ENCODE data around the gene GAPVD1. TPM values are rescaled to one million over a fixed set of nuclear protein-coding genes. Genes with fewer than 3 reads are reported as not detected.

Gene GAPVD1
- total and polyA plus RNA-seq, 10 of the 15 experiments (the other 5 are each of a cell fraction or from before 2014, with no cell fraction given) = 4.3 to 36.6 (median 25.9) TPM

DNA sequence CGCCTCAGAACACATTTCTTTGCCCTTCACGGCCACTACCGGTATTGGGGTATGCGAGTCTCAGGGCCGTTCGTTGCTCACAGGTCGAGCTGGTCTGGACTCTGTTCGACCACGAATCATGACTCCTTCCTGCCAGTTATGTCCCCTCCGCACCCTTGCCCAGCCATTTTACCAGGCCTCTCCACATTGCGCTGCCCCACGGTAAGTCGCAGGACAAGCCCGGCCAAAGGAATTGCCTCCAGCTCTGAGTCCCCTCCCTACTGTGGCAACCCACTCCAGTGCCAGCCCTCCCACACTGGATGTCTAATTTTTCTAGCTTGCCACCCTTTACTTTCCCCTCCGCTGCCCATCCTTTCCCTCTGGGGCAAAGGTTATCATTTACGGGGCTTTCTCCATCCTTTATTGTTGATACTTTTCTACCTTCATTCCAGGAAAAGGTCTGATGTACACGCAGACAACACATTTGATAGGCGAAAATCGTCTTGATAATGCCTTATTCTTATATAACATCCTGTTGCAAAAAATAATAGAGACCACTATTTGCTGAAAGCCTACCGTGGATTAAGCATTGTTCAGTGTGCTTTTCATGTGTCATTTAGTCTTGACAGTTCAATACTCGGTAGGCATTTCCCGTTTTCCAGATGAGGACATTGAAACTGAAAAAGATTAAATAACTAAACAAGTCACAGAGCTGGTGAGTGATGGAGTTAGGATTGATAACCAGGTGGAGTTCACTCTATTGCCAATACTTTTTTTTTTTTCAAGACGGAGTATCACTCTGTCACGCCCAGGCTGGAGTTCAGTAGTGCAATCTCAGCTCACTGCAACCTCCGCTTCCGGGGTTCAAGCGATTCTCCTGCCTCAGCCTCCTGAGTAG, 19.5 kb upstream of the GAPVD1 start (continued):
- peak; percentile 36; the same call in 1 of the 2 replicates for TF ChIP-seq POLR2A (IDR thresholded peaks at IDR 0.05; ENCODE audit: low read depth, low read length)
- no peak for TF ChIP-seq CEBPZ (IDR thresholded peaks at IDR 0.05; ENCODE audit: low read depth, low read length)
- TF ChIP-seq SMC3 (IDR thresholded peaks at IDR 0.05; ENCODE audit: borderline replicate concordance, low read length) = 0 out of 2 replicates have a peak, but pooled peaks have one; percentile 10
- TF ChIP-seq SUPT20H (IDR thresholded peaks at IDR 0.05; ENCODE audit: borderline replicate concordance, control insufficient read depth, low read depth, low read length) = no peak
- no peak for TF ChIP-seq ESRRA (IDR thresholded peaks at IDR 0.05; ENCODE audit: low read length)
- no peak for TF ChIP-seq SREBF1 (IDR thresholded peaks at IDR 0.05; ENCODE audit: low read length)
- TF ChIP-seq STAT3 (IDR thresholded peaks at IDR 0.05; ENCODE audit: low read depth, low read length) = no peak
- no peak for TF ChIP-seq NFYA (IDR thresholded peaks at IDR 0.05; ENCODE audit: borderline replicate concordance, low read depth, low read length)
- no peak for TF ChIP-seq SP1 (IDR thresholded peaks at IDR 0.05; ENCODE audit: low read depth, low read length)
- TF ChIP-seq LARP7 (IDR thresholded peaks at IDR 0.05) = peak; percentile 55; the same call in 1 of the 2 replicates
- TF ChIP-seq, protein P1, sequence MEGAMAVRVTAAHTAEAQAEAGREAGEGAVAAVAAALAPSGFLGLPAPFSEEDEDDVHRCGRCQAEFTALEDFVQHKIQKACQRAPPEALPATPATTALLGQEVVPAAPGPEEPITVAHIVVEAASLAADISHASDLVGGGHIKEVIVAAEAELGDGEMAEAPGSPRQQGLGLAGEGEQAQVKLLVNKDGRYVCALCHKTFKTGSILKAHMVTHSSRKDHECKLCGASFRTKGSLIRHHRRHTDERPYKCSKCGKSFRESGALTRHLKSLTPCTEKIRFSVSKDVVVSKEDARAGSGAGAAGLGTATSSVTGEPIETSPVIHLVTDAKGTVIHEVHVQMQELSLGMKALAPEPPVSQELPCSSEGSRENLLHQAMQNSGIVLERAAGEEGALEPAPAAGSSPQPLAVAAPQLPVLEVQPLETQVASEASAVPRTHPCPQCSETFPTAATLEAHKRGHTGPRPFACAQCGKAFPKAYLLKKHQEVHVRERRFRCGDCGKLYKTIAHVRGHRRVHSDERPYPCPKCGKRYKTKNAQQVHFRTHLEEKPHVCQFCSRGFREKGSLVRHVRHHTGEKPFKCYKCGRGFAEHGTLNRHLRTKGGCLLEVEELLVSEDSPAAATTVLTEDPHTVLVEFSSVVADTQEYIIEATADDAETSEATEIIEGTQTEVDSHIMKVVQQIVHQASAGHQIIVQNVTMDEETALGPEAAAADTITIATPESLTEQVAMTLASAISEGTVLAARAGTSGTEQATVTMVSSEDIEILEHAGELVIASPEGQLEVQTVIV (IDR thresholded peaks at IDR 0.05; ENCODE audit: borderline replicate concordance, partially characterized antibody) = no peak
- TF ChIP-seq HSF1 (IDR thresholded peaks at IDR 0.05; ENCODE audit: low read depth, low read length) = no peak
- no peak for TF ChIP-seq ZBED1 (IDR thresholded peaks at IDR 0.05; ENCODE audit: borderline replicate concordance)
- TF ChIP-seq EP300 (IDR thresholded peaks at IDR 0.05; ENCODE audit: borderline replicate concordance in 1 of 2, control insufficient read depth in 1 of 2, low read depth in 2 of 2, low read length in 2 of 2) = no peak
- no peak for TF ChIP-seq ZNF384 (IDR thresholded peaks at IDR 0.05; ENCODE audit: borderline replicate concordance, low read depth, low read length)
- no peak for TF ChIP-seq CEBPB (IDR thresholded peaks at IDR 0.05; ENCODE audit: borderline replicate concordance in 1 of 2, low read depth in 2 of 2, low read length in 2 of 2)
- TF ChIP-seq PAX8 (IDR thresholded peaks at IDR 0.05) = 0 out of 2 replicates have a peak, but pooled peaks have one; percentile 38
- TF ChIP-seq IKZF1 (conservative IDR thresholded peaks at IDR 0.05) = 0 out of 2 replicates have a peak, but pooled peaks have one; percentile 3
- TF ChIP-seq IKZF2 (IDR thresholded peaks at IDR 0.05) = 0 out of 4 replicates have a peak, but pooled peaks of 1 of the 2 experiments have one; percentile 8
- TF ChIP-seq MTA3 (IDR thresholded peaks at IDR 0.05; ENCODE audit: borderline replicate concordance, low read length) = peak; percentile 52; the same call in 1 of the 2 replicates
- no peak for TF ChIP-seq ELK1 (IDR thresholded peaks at IDR 0.05; ENCODE audit: low read depth, low read length)

Data from GM12878 (cell line).